Transverse colon (tissue), 4 donors: Measurements from ENCODE around the gene CNDP1.

Experiments
- CTCF ChIP-seq, 5 experiments: fragments of 200-600 bp in 3 of 5; fragments of 450-650 bp in 2 of 5; sonication (generic) in 3 of 5; IDR thresholded peaks; 1 replicate in 2 of 5; 2 replicates in 3 of 5; pipeline ENCODE4 v1.5.1; 2016 to 2017; ENCODE audit warnings: antibody characterized with exemption in 5 of 5, inconsistent platforms in 3 of 5, mild to moderate bottlenecking in 2 of 5, moderate library complexity in 1 of 5
- POLR2A ChIP-seq: fragments of 450-650 bp; IDR thresholded peaks from one replicate; pipeline ENCODE4 v1.6.1; 2016; ENCODE audit warnings: antibody characterized with exemption, mild to moderate bottlenecking, moderate library complexity
- POLR2AphosphoS5 ChIP-seq, 3 donors: sonication (generic); formaldehyde crosslinking; IDR thresholded peaks; one replicate each; pipeline ENCODE4 v1.6.1; 2016; ENCODE audit warnings: antibody characterized with exemption in 3 of 3

- TF ChIP-seq CTCF (IDR thresholded peaks at IDR 0.05), result no peak
- no peak for TF ChIP-seq POLR2AphosphoS5 (IDR thresholded peaks at IDR 0.05)
- TF ChIP-seq POLR2A, result no peak
These were observed 21.8 kb upstream of the CNDP1 start for GRCh38 chr18:74512321-74513053.
